ENCODE data around the gene UNC119.

Gene UNC119

DNA sequence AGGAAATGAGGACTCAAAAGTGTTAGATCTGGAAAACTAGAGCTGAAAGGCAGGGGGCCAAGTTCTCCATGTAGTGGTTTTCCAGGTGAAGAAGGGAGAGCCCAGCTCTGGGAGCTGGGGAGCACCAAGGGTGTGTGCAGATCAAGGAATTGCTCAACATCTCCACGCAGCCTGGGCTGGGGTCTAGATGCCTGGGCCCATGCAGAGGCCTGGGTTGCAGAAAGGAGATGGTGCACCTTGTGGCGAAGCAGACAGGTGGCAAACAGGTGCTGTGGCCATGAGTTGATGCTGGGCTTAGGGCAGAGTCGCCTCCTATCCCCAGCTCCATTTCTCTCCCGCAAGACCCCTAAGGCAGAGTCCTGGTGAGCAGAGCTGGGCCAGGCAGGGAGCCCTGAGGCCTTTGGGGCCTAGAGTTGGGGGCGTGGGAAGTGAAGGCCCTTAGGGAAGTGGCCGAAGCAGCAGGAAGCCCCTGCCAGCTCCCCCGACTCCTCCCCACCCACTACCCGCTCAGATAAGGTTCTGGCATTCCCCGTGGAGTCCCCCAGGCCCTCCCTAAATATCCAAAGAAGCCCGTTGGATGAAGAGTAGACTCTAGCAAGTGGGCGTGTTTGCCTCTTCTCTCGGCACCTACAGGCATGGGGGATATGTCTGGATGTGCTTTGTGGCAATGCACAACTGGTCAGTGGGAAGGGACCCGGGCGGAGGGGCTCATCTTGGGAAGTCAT, 45.5 kb downstream of the UNC119 start:
- POLR2A ChIA-PET: no interaction called here
- TF ChIP-seq, protein P1, sequence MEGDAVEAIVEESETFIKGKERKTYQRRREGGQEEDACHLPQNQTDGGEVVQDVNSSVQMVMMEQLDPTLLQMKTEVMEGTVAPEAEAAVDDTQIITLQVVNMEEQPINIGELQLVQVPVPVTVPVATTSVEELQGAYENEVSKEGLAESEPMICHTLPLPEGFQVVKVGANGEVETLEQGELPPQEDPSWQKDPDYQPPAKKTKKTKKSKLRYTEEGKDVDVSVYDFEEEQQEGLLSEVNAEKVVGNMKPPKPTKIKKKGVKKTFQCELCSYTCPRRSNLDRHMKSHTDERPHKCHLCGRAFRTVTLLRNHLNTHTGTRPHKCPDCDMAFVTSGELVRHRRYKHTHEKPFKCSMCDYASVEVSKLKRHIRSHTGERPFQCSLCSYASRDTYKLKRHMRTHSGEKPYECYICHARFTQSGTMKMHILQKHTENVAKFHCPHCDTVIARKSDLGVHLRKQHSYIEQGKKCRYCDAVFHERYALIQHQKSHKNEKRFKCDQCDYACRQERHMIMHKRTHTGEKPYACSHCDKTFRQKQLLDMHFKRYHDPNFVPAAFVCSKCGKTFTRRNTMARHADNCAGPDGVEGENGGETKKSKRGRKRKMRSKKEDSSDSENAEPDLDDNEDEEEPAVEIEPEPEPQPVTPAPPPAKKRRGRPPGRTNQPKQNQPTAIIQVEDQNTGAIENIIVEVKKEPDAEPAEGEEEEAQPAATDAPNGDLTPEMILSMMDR (IDR thresholded peaks at IDR 0.05; ENCODE audit: control extremely low read depth, extremely low read depth, low read depth, missing control alignments): no peak
- DNase-seq (ENCODE audit: extremely low spot score): no peak
- CTCF ChIA-PET: interaction anchor here (1.1 to 5.0 kb wide), 4 partner anchors 12 to 40 kb away, joined by 3 to 36 read pairs (median 4); no protein-coding TSS in a partner anchor

DNA sequence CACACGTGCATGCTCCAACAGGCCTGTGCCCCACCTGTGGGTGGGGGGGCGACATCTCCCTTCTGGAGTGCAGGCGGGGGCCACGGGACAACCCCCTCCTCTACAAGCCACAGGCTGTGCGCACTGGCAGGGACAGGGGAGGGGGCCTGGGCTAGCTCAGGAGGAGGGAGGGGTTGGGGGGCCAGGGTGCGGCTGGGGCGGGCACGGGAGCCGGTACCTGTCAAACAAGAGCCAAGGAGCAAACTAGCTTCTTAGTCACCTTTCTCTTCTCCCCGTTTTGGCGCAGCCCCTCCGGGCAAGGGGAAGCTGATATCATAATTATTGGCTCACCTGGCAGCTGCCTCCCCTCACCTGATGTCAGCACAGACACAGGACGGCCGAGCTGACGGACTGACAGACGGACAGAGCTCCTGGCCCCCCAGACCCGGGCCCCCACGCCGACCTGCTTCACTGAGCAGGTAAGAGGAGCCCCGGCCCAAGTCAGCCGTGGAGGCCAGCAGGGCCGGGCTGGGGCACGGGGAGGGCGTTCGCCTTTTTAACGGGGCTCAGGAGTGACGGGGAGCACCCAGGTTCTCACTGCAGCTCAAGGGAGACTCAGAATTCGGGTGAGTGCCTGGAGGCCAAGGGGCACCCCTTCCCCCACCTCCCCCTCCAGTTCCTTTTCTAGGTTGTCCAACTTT, 46.3 kb downstream of the UNC119 start, which contains the start of gene FOXN1:
TSS of gene FOXN1 (plus strand) at position 363 of the 680 bp plus-strand sequence. CDS start 17,622 bp downstream, outside the sequence.
- no peak for DNase-seq (ENCODE audit: extremely low spot score)
- TF ChIP-seq, protein P1 (IDR thresholded peaks at IDR 0.05; ENCODE audit: control extremely low read depth, extremely low read depth, low read depth, missing control alignments): no peak
- CTCF ChIA-PET: interaction anchor here (1.1 to 5.0 kb wide), 4 partner anchors 11 to 41 kb away, joined by 3 to 36 read pairs (median 4); no protein-coding TSS in a partner anchor
- POLR2A ChIA-PET: no interaction called here

DNA sequence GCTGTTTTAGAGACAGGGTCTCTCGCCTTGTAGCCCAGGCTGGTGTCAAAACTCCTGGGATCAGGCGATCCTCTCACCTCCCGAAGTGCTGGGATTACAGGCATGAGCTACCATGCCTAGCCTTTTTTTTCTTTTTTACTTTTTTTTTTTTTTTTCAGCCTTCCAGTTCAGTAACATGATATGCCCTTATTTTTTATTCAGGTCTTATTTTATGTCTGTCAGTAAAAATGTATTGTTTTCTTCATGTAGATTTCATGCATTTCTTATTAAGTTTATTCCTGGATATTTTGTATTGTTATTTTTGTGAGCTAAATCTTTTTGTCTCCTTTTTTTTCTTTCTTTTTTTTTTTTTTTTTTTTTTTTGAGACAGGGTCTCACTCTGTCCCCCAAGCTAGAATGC, 49.0 kb downstream of the UNC119 start:
- no peak for DNase-seq (ENCODE audit: extremely low spot score)
- CTCF ChIA-PET: interaction anchor here (1.7 to 16.2 kb wide), 4 partner anchors 9 to 87 kb away, joined by 4 to 260 read pairs (median 22); no protein-coding TSS in a partner anchor
- POLR2A ChIA-PET: interaction anchor here (0.6 to 0.7 kb wide), 2 partner anchors 19 to 40 kb away, joined by 5 read pairs; no protein-coding TSS in a partner anchor

DNA sequence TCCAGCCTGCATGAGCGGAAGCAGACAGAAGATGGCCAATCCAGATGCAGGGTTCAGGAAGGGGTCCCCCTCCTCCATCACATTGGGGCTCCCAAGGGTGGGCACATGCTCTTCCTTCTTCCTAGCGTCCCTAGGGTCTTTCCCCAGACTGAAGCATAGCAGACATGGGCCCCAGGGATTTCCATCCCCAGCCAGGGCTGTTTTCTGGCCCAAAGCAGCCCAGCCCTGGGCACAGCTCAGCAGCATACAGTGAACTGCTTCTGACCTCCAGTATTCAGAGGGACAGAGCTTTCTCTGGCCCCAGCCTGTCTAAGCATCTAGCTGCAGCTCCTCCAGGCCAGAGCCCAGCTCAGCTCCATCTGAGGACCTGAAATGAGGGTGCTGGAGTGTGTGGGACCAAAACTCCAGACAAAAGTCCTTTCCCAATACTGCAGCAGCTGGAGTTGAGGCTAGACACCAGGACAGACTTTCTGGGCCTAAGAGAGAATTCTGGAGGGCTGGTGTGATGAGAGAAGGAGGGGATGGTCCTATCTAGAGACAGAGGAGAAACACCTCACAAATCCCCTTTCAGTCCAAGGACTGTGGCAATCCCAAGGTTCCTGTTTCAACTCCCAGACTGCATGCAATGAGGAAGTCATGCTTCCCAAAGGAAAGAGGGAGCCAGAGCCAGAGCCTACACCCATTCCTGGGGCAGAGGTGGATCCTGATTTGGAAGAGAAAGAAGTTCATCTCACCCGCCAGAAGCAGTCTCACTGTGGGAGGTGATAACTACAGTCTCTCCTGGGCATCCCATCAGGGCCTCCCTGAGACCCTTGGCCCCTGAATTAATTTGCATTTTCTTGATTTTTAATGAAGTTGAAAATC, 50.8 kb downstream of the UNC119 start:
- ChIA-PET CTCF (interaction anchor here (1.0 to 16.2 kb wide), 5 partner anchors 9 to 46 kb away, joined by 3 to 260 read pairs (median 5); no protein-coding TSS in a partner anchor), POLR2A (interaction anchor here (0.6 to 0.8 kb wide), 4 partner anchors 35 to 639 kb away, joined by 3 to 5 read pairs (median 4); no protein-coding TSS in a partner anchor)
- DNase-seq (ENCODE audit: extremely low spot score): no peak
- TF ChIP-seq, protein P1 (IDR thresholded peaks at IDR 0.05; ENCODE audit: control extremely low read depth, extremely low read depth, low read depth, missing control alignments): no peak

More for the DNA sequence above, 49.0 kb downstream of the UNC119 start:
- TF ChIP-seq, protein P1 (IDR thresholded peaks at IDR 0.05; ENCODE audit: control extremely low read depth, extremely low read depth, low read depth, missing control alignments): no peak

DNA sequence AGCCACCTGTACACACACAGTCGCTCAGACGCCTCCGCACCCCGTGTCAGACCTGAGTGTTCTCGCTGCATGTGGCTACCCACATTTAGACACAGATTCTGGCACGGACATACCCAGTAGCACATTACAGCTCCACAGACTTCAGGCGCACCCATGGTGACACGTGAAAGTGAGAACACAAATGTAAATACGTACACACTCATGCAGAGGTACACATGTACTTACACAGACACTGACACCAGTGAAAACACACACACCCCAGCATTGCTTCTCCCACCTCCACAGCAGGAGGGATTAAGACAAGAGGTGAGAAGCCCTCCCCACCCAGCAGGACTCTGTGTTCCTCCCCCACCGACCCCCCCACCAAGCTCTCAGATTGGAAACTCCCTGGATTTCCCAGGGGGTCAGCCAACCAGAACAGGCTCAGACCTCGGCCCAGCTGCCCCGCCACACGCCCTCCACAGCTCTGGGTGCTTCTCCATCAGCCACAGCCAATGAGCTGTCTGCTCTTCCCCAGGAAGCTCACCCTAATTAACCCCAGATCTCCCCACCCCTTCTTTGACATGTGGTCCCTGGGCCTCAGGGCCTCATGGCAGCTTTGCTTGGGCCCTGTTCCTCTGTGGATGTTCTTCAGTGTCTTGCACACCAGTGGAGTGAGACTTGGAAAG, 51.6 kb downstream of the UNC119 start:
- TF ChIP-seq, protein P1 (IDR thresholded peaks at IDR 0.05; ENCODE audit: control extremely low read depth, extremely low read depth, low read depth, missing control alignments): no peak
- DNase-seq (ENCODE audit: extremely low spot score): peak; percentile 80
- CTCF ChIA-PET: interaction anchor here (1.0 to 16.2 kb wide), 7 partner anchors 8 to 50 kb away, joined by 3 to 260 read pairs (median 4); no protein-coding TSS in a partner anchor
- POLR2A ChIA-PET: interaction anchor here (0.6 to 0.8 kb wide), 4 partner anchors 35 to 640 kb away, joined by 3 to 5 read pairs (median 4); no protein-coding TSS in a partner anchor
